ENCODE data around the gene LRRN2.

- TF ChIP-seq, protein P1, sequence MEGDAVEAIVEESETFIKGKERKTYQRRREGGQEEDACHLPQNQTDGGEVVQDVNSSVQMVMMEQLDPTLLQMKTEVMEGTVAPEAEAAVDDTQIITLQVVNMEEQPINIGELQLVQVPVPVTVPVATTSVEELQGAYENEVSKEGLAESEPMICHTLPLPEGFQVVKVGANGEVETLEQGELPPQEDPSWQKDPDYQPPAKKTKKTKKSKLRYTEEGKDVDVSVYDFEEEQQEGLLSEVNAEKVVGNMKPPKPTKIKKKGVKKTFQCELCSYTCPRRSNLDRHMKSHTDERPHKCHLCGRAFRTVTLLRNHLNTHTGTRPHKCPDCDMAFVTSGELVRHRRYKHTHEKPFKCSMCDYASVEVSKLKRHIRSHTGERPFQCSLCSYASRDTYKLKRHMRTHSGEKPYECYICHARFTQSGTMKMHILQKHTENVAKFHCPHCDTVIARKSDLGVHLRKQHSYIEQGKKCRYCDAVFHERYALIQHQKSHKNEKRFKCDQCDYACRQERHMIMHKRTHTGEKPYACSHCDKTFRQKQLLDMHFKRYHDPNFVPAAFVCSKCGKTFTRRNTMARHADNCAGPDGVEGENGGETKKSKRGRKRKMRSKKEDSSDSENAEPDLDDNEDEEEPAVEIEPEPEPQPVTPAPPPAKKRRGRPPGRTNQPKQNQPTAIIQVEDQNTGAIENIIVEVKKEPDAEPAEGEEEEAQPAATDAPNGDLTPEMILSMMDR (IDR thresholded peaks at IDR 0.05; ENCODE audit: low read depth, low read length) = no peak
- TF ChIP-seq POLR2A (IDR thresholded peaks at IDR 0.05; ENCODE audit: extremely low read depth, insufficient read length) = no peak
- TF ChIP-seq MAX (IDR thresholded peaks at IDR 0.05; ENCODE audit: low read depth, low read length) = no peak
- TF ChIP-seq MYC (IDR thresholded peaks at IDR 0.05; ENCODE audit: low read depth, low read length) = no peak
These were observed 85.9 kb downstream of the LRRN2 start for GRCh38 chr1:204599596-204599995.
